Progenitor cell of endocrine pancreas (in vitro differentiated cells): ENCODE data around the gene CTBP1. TPM values are rescaled to one million over a fixed set of nuclear protein-coding genes. Genes with fewer than 3 reads are reported as not detected.

Experiments
- DNase-seq: peaks from one replicate; pipeline ENCODE4 v3.0.0; 2021; ENCODE audit warnings: low spot score; ENCODE audit not compliant: unreplicated experiment
- H3K27ac Mint-ChIP-seq: 2 replicates; pipeline ENCODE4 v1.8.0; 2021; ENCODE audit warnings: mild to moderate bottlenecking, moderate library complexity, mixed read lengths
- H3K27me3 Mint-ChIP-seq: 2 replicates; pipeline ENCODE4 v1.8.0; 2021; ENCODE audit warnings: mixed read lengths
- H3K36me3 Mint-ChIP-seq: 2 replicates; pipeline ENCODE4 v1.8.0; 2022; ENCODE audit warnings: mixed read lengths; ENCODE audit not compliant: insufficient read depth
- H3K4me1 Mint-ChIP-seq: 2 replicates; pipeline ENCODE4 v1.8.0; 2021; ENCODE audit warnings: low read depth, mixed read lengths
- H3K4me3 Mint-ChIP-seq: 2 replicates; pipeline ENCODE4 v1.8.0; 2021; ENCODE audit warnings: low read depth, mild to moderate bottlenecking, moderate library complexity, mixed read lengths
- H3K9me3 Mint-ChIP-seq: 2 replicates; pipeline ENCODE4 v1.8.0; 2021; ENCODE audit warnings: low read depth, mixed read lengths
- CTCF ChIP-seq: fragments of 200-600 bp; sonication (generic); IDR thresholded peaks from one replicate; pipeline ENCODE4 v1.5.0; 2021; ENCODE audit warnings: antibody characterized with exemption, mild to moderate bottlenecking; ENCODE audit not compliant: unreplicated experiment
- total RNA-seq: library from RNA; stranded (reverse); gene quantifications from 2 replicates; pipeline ENCODE4 v1.2.1, GENCODE V29; 2021

The CTBP1 gene
- total RNA-seq, 1 donor from 2014 or later, result 199 TPM

GRCh38 chr4:1236103-1236641 lies 12.8 kb downstream of the CTBP1 start:
- Mint-ChIP-seq H3K27ac (no peak overlapping the region), H3K4me1 (peaks cover 15% of the 10 kb centered on the region), H3K4me3 (no peak overlapping the region), H3K9me3 (no peaks in the 10 kb centered on the region), H3K27me3 (no peaks in the 10 kb centered on the region), H3K36me3 (peaks cover 16% of the 10 kb centered on the region)
- no peak for DNase-seq
- no peak for TF ChIP-seq CTCF

DNA sequence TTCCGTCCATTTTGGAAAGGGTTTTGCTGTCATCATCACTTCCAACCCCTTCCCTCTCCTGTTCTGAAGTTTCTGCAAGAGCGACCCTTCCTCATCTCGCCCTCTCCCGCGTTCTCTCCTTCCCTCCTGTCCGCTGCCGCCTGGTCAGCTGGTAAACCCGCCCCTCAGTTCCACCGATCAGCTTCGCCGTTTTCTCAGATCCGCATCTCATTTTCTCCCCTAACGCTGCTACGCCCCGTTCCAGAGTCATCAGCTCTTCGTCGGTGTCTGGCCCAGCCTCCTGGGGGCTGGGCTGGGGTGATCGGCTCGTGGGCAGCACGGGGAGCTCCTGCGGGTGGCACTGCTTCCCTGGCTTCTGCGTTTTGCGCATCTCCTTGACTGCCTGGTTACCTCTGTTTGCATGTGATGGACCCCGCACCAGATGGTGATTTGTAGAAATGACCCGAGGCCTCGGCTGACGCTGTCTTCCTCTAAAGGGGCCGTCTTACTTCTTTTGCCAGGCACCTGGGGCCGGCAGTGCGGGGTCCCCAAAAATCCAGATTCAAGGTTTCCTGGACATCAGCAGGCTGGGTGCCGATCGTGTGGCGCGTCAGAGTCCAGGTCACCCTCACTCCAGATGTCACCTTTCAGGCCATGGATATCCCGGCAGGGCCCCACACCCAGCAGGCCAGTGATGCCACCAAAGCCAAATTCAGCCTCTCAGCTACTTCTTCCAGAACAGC lies 13.4 kb downstream of the CTBP1 start:
- H3K4me3 Mint-ChIP-seq, result no peak overlapping the region
- no peak for TF ChIP-seq CTCF
- DNase-seq, result no peak
- no peaks in the 10 kb centered on the region for H3K27me3 Mint-ChIP-seq
- peaks cover 13% of the 10 kb centered on the region for H3K36me3 Mint-ChIP-seq
- no peaks in the 10 kb centered on the region for H3K9me3 Mint-ChIP-seq
- H3K4me1 Mint-ChIP-seq, result peaks cover 15% of the 10 kb centered on the region
- no peak overlapping the region for H3K27ac Mint-ChIP-seq

DNA sequence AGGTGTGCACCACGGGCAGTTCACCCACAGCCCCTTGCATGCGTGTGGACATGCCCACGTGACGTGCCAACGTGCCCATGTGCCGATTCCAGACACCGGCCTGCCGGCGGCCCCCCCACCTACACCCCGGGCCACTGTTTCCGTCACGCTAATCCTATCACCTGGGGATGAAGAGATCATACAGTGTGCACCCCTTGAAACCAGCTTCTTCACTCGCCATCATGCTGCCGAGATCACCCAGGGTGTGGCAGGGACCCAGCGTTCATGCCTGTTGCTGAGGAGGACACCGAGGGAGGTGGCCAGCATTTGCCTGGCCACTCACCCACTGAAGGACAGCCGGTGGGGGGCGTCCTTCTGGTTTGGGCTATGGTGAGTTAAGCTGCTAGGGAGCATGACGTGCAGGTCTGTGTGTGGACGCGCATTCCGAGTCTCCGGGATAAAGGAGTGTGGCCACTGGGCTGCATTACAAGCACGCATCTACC lies 14.1 kb downstream of the CTBP1 start:
- H3K27ac Mint-ChIP-seq, result no peak overlapping the region
- no peak for DNase-seq
- H3K4me1 Mint-ChIP-seq, result peaks cover 15% of the 10 kb centered on the region
- no peaks in the 10 kb centered on the region for H3K27me3 Mint-ChIP-seq
- H3K36me3 Mint-ChIP-seq, result peaks cover 12% of the 10 kb centered on the region
- no peak overlapping the region for H3K4me3 Mint-ChIP-seq
- H3K9me3 Mint-ChIP-seq, result no peaks in the 10 kb centered on the region
- TF ChIP-seq CTCF, result no peak

- Mint-ChIP-seq H3K27ac (peak overlapping the region; percentile 78), H3K36me3 (peaks cover 10% of the 10 kb centered on the region), H3K9me3 (no peaks in the 10 kb centered on the region), H3K27me3 (no peaks in the 10 kb centered on the region), H3K4me3 (no peak overlapping the region), H3K4me1 (peaks cover 15% of the 10 kb centered on the region)
- DNase-seq, result no peak
- TF ChIP-seq CTCF, result no peak
These were observed 14.6 kb downstream of the CTBP1 start for GRCh38 chr4:1234309-1234695.

- Mint-ChIP-seq H3K4me3 (no peak overlapping the region), H3K36me3 (peaks cover 8% of the 10 kb centered on the region), H3K27me3 (no peaks in the 10 kb centered on the region)
These were observed 15.2 kb downstream of the CTBP1 start for GRCh38 chr4:1233641-1234308.

More at GRCh38 chr4:1233641-1234308, 15.2 kb downstream of the CTBP1 start:
- no peak for TF ChIP-seq CTCF
- Mint-ChIP-seq H3K4me1 (peaks cover 15% of the 10 kb centered on the region), H3K9me3 (no peaks in the 10 kb centered on the region), H3K27ac (peak overlapping the region; percentile 78)
- DNase-seq, result no peak
